Gastrocnemius medialis (tissue), 4 donors: ENCODE data around the gene PCDHGB7. TPM values are rescaled to one million over a fixed set of nuclear protein-coding genes. Genes with fewer than 3 reads are reported as not detected.
A peak's percentile ranks its signal among the peaks of the same experiment; 100 is the strongest.
"Not testable (repeated sequence)": the region's sequence is repeated elsewhere in the genome, so short reads cannot be mapped to it uniquely, and the experiment has no call there.

Source experiments
- ATAC-seq, 2 donors: fragments of 150-250 bp; one replicate each; pipeline ENCODE4 v1.9.1; 2016
- DNase-seq, 2 donors: peaks; one replicate each; pipeline ENCODE4 v3.0.0-alpha.2; 2019
- H3K27ac ChIP-seq, 4 donors: fragments of 200-600 bp; sonication (generic); 1 replicate in 1 of 4; 2 replicates in 3 of 4; pipeline ENCODE4 v1.5.1; 2016 to 2018; ENCODE audit warnings: mild to moderate bottlenecking in 2 of 4, moderate library complexity in 1 of 4
- H3K27me3 ChIP-seq, 3 donors: fragments of 200-600 bp; sonication (generic) in 2 of 3; 1 replicate in 1 of 3; 2 replicates in 2 of 3; pipeline versions ENCODE4 v1.5.1 to v1.6.0; 2016 to 2019; ENCODE audit warnings: mild to moderate bottlenecking in 1 of 3, moderate library complexity in 1 of 3
- H3K36me3 ChIP-seq, 2 donors: fragments of 200-600 bp; sonication (generic) in 1 of 2; one replicate each; pipeline ENCODE4 v1.5.1; 2017 to 2018
- H3K4me1 ChIP-seq, 2 donors: fragments of 200-600 bp; sonication (generic) in 1 of 2; one replicate each; pipeline ENCODE4 v1.5.1; 2016 to 2017; ENCODE audit warnings: mild to moderate bottlenecking in 2 of 2
- H3K4me3 ChIP-seq, 4 donors: fragments of 200-600 bp; sonication (generic) in 3 of 4; 1 replicate in 1 of 4; 2 replicates in 3 of 4; pipeline ENCODE4 v1.5.1; 2016 to 2019; ENCODE audit warnings: mild to moderate bottlenecking in 2 of 4
- H3K9me3 ChIP-seq, 3 donors: fragments of 200-600 bp; sonication (generic) in 2 of 3; 1 replicate in 1 of 3; 2 replicates in 2 of 3; pipeline ENCODE4 v1.5.1; 2016 to 2019
- POLR2A ChIP-seq, 2 donors: fragments of 450-650 bp; IDR thresholded peaks; one replicate each; pipeline ENCODE4 v1.6.1; 2017; ENCODE audit warnings: antibody characterized with exemption in 2 of 2, mild to moderate bottlenecking in 2 of 2, moderate library complexity in 2 of 2
- in situ Hi-C, 4 donors: fragments of 200-750 bp; cut with MboI; loops; one replicate each; pipeline versions ENCODE4 v1.15.0 to v1.8.0; 2017; ENCODE audit warnings: low sequenced_read_pairs in 4 of 4
- intact Hi-C: fragments of 100-400 bp; cut with DNase I; formaldehyde crosslinking; loops from one replicate; pipeline ENCODE4 v1.15.1; 2023; ENCODE audit warnings: low total_unique reads
- total RNA-seq, 4 donors: library from RNA; depleted of rRNA; stranded (reverse); fragments of >200 nt; gene quantifications; one replicate each; pipeline versions ENCODE4 v1.1.0 to v1.2.3, GENCODE V29; 2016
- TF ChIP-seq, protein P1 (sequence below), 5 experiments: fragments of 450-650 bp in 3 of 5; fragments of 200-600 bp in 2 of 5; sonication (generic) in 2 of 5; IDR thresholded peaks in 4 of 5; conservative IDR thresholded peaks in 1 of 5; 1 replicate in 4 of 5; 2 replicates in 1 of 5; pipeline ENCODE4 v1.5.1; 2016 to 2019; ENCODE audit warnings: antibody characterized with exemption in 5 of 5, mild to moderate bottlenecking in 3 of 5, moderate library complexity in 3 of 5

PCDHGB7 gene
- total RNA-seq, 4 donors from 2014 or later = 3.0 to 5.7 (median 3.3) TPM

DNA sequence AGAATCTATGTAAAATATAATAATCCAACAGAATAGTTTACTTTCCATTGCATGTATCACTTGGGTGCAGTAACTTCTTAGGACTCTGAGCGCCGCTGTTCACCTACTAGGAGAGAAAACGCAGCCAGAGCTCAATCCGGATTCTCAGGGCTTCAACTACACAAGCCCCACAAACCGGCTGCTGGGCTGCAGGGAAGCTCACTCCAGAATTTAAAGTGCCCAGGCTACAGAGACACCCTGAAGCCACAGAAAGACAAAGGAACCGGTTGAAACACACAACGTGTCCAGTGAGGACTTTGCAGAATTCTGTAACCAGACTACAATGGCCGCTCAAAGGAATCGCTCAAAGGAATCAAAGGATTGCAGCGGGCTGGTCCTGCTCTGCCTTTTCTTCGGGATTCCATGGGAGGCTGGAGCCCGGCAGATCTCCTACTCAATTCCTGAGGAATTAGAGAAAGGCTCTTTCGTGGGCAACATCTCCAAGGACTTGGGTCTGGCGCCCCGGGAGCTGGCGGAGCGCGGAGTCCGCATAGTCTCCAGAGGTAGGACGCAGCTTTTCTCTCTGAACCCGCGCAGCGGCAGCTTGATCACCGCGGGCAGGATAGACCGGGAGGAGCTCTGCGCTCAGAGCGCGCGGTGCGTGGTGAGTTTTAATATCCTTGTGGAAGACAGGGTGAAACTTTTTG, 4.5 kb upstream of the PCDHGB7 start, which contains the start of gene PCDHGA10:
TSS of gene PCDHGA10 (plus strand) at position 134 of the 686 bp plus-strand sequence. CDS start at position 323, 189 bp downstream.
- peaks cover 0 to 8% (median 0%) of the 10 kb centered on the region in 3 donors for H3K9me3 ChIP-seq
- DNase-seq = peak in 1 of 2 donors; percentile 55

DNA sequence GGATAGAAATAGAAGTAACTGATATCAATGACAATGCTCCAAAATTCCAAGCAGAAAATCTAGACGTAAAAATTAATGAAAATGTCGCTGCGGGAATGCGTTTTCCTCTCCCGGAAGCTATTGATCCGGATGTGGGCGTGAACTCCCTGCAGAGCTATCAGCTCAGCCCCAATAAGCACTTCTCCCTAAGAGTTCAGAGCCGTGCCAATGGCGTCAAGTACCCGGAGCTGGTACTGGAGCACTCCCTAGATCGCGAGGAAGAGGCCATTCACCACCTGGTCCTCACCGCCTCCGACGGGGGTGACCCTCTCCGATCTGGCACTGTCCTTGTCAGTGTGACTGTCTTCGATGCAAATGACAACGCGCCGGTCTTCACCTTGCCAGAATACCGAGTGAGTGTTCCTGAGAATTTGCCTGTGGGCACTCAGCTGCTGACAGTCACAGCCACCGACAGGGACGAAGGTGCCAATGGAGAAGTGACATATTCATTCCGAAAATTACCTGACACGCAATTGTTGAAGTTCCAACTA, 3.9 kb upstream of the PCDHGB7 start:
- Histone ChIP-seq H3K27ac (peak overlapping the region in 1 of 4 donors; percentile 61), H3K9me3 (peaks cover 0 to 9% (median 0%) of the 10 kb centered on the region in 3 donors), H3K4me1 (peaks cover 5 to 20% of the 10 kb centered on the region in 2 donors), H3K27me3 (peaks cover 0 to 2% (median 0%) of the 10 kb centered on the region in 3 donors), H3K36me3 (no peaks in the 10 kb centered on the region), H3K4me3 (peak overlapping the region; percentile 35 to 50 (median 46))
- no peak for DNase-seq
- ATAC-seq = no peak
- intact Hi-C loops = loop anchor here (5.0 kb wide), 1 partner anchor 41 kb away; the partner anchor contains the start of genes PCDHGA6 and PCDHGB3
- in situ Hi-C loops = no loop called here
- no peak for TF ChIP-seq POLR2A (IDR thresholded peaks at IDR 0.05)
- TF ChIP-seq, protein P1, sequence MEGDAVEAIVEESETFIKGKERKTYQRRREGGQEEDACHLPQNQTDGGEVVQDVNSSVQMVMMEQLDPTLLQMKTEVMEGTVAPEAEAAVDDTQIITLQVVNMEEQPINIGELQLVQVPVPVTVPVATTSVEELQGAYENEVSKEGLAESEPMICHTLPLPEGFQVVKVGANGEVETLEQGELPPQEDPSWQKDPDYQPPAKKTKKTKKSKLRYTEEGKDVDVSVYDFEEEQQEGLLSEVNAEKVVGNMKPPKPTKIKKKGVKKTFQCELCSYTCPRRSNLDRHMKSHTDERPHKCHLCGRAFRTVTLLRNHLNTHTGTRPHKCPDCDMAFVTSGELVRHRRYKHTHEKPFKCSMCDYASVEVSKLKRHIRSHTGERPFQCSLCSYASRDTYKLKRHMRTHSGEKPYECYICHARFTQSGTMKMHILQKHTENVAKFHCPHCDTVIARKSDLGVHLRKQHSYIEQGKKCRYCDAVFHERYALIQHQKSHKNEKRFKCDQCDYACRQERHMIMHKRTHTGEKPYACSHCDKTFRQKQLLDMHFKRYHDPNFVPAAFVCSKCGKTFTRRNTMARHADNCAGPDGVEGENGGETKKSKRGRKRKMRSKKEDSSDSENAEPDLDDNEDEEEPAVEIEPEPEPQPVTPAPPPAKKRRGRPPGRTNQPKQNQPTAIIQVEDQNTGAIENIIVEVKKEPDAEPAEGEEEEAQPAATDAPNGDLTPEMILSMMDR (IDR thresholded peaks at IDR 0.05 in 4 of 5, conservative IDR thresholded peaks at IDR 0.05 in 1 of 5) = no peak

More for the DNA sequence above, 4.5 kb upstream of the PCDHGB7 start, which contains the start of gene PCDHGA10:
- intact Hi-C loops (loop anchor here (5.0 kb wide), 1 partner anchor 41 kb away; the partner anchor contains the start of genes PCDHGA6 and PCDHGB3), in situ Hi-C loops (no loop called here)
- peak within 1 kb of the TSS; percentile 35 to 50 (median 46) for H3K4me3 ChIP-seq
- peak within 1 kb of the TSS; percentile 24 to 61 (median 41) for H3K27ac ChIP-seq
- no peaks in the 10 kb centered on the region for H3K36me3 ChIP-seq
- H3K4me1 ChIP-seq = peaks cover 0 to 15% of the 10 kb centered on the region in 2 donors
- TF ChIP-seq, protein P1 (IDR thresholded peaks at IDR 0.05 in 4 of 5, conservative IDR thresholded peaks at IDR 0.05 in 1 of 5) = peak; percentile 40 to 71 (median 57)
- TF ChIP-seq POLR2A (IDR thresholded peaks at IDR 0.05) = no peak
- ATAC-seq = peak; percentile 63 to 64
- H3K27me3 ChIP-seq = no peaks in the 10 kb centered on the region

GRCh38 chr5:141414548-141415274, 2.8 kb upstream of the PCDHGB7 start:
- intact Hi-C loops = loop anchor here (5.0 kb wide), 1 partner anchor 42 kb away; the partner anchor contains the start of genes PCDHGA6 and PCDHGB3
- peaks cover 0 to 12% (median 0%) of the 10 kb centered on the region in 3 donors for H3K9me3 ChIP-seq
- H3K4me1 ChIP-seq = peaks cover 8 to 29% of the 10 kb centered on the region in 2 donors
- not testable (repeated sequence) for H3K4me3 ChIP-seq, H3K36me3 ChIP-seq, H3K27me3 ChIP-seq, ATAC-seq, DNase-seq, H3K27ac ChIP-seq
- in situ Hi-C loops = loop anchor here in 1 of 4 donors (5.0 kb wide), 1 partner anchor 148 kb away; no protein-coding TSS in a partner anchor

- in situ Hi-C loops = loop anchor here in 1 of 4 donors (5.0 kb wide), 1 partner anchor 147 kb away; no protein-coding TSS in a partner anchor
- ATAC-seq, H3K27me3 ChIP-seq, DNase-seq, H3K36me3 ChIP-seq, H3K4me3 ChIP-seq, H3K27ac ChIP-seq, intact Hi-C loops: not testable (repeated sequence)
- H3K9me3 ChIP-seq = peaks cover 0 to 14% (median 0%) of the 10 kb centered on the region in 3 donors
- H3K4me1 ChIP-seq = peaks cover 8 to 32% of the 10 kb centered on the region in 2 donors
Observed at GRCh38 chr5:141415275-141415618, 2.2 kb upstream of the PCDHGB7 start.

DNA sequence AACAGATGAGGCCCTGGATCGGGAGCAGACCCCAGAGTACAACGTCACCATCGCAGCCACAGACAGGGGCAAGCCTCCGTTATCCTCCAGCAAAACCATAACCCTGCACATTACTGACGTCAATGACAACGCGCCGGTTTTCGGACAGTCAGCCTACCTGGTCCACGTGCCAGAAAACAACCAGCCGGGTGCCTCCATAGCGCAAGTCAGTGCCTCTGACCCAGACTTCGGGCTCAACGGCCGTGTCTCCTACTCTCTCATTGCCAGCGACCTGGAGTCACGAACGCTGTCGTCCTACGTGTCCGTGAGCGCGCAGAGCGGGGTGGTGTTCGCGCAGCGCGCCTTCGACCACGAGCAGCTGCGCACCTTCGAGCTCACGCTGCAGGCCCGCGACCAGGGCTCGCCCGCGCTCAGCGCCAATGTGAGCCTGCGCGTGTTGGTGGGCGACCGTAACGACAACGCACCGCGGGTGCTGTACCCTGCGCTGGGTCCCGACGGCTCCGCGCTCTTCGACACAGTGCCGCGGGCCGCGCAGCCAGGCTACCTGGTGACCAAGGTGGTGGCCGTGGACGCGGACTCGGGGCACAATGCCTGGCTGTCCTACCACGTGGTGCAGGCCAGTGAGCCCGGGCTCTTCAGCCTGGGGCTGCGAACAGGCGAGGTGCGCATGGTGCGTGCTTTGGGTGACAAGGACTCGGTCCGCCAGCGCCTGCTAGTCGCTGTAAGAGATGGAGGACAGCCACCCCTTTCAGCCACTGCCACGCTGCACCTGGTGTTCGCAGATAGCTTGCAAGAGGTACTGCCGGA, 1.8 kb downstream of the PCDHGB7 start:
- TF ChIP-seq POLR2A (IDR thresholded peaks at IDR 0.05) = no peak
- TF ChIP-seq, protein P1 (IDR thresholded peaks at IDR 0.05 in 4 of 5, conservative IDR thresholded peaks at IDR 0.05 in 1 of 5) = no peak
- Histone ChIP-seq H3K4me3 (peak overlapping the region in 1 of 4 donors; percentile 53), H3K36me3 (no peaks in the 10 kb centered on the region), H3K9me3 (peaks cover 0 to 16% (median 0%) of the 10 kb centered on the region in 3 donors), H3K27ac (peak overlapping the region in 1 of 4 donors; percentile 26), H3K4me1 (peaks cover 12 to 33% of the 10 kb centered on the region in 2 donors), H3K27me3 (peaks cover 0 to 10% (median 0%) of the 10 kb centered on the region in 3 donors)
- in situ Hi-C loops (loop anchor here in 1 of 4 donors (5.0 kb wide), 1 partner anchor 143 kb away; no protein-coding TSS in a partner anchor), intact Hi-C loops (no loop called here)
- DNase-seq (no peak), ATAC-seq (no peak)
